HG03460 (cell line): ENCODE data around the gene PDE9A.

ENCODE experiments used
- ATAC-seq: cut with Tn5 transposase; IDR thresholded peaks from one replicate; pipeline ENCODE4 v1.9.1; 2021; ENCODE audit not compliant: unreplicated experiment

Gene PDE9A

GRCh38 chr21:42670058-42670880 is 16.8 kb downstream of the PDE9A start:
- ATAC-seq = no peak

GRCh38 chr21:42670884-42671283 is 17.5 kb downstream of the PDE9A start:
- no peak for ATAC-seq

- no peak for ATAC-seq
These were observed 18.6 kb downstream of the PDE9A start for GRCh38 chr21:42671778-42672593.

- no peak for ATAC-seq
These were observed 19.5 kb downstream of the PDE9A start for GRCh38 chr21:42672699-42673458.

- no peak for ATAC-seq
These were observed 20.4 kb downstream of the PDE9A start for GRCh38 chr21:42673633-42674328.

- no peak for ATAC-seq
These were observed 21.0 kb downstream of the PDE9A start for GRCh38 chr21:42674351-42674940.

- no peak for ATAC-seq
These were observed 22.0 kb downstream of the PDE9A start for GRCh38 chr21:42675403-42675802.

- no peak for ATAC-seq
These were observed 23.4 kb downstream of the PDE9A start for GRCh38 chr21:42676808-42677207.

GRCh38 chr21:42677339-42678321 is 24.2 kb downstream of the PDE9A start:
- ATAC-seq = no peak

- ATAC-seq = no peak
These were observed 25.3 kb downstream of the PDE9A start for GRCh38 chr21:42678618-42679295.

GRCh38 chr21:42679319-42680057 is 26.1 kb downstream of the PDE9A start:
- ATAC-seq = no peak

- no peak for ATAC-seq
These were observed 26.6 kb downstream of the PDE9A start for GRCh38 chr21:42680058-42680330.

GRCh38 chr21:42680429-42680828 is 27.0 kb downstream of the PDE9A start:
- ATAC-seq = no peak

- ATAC-seq = no peak
These were observed 28.1 kb downstream of the PDE9A start for GRCh38 chr21:42681296-42682206.

- no peak for ATAC-seq
These were observed 29.3 kb downstream of the PDE9A start for GRCh38 chr21:42682661-42683210.

GRCh38 chr21:42683371-42684108 is 30.1 kb downstream of the PDE9A start:
- ATAC-seq = no peak
